ENCODE measurements around the gene GCM1.

DNA sequence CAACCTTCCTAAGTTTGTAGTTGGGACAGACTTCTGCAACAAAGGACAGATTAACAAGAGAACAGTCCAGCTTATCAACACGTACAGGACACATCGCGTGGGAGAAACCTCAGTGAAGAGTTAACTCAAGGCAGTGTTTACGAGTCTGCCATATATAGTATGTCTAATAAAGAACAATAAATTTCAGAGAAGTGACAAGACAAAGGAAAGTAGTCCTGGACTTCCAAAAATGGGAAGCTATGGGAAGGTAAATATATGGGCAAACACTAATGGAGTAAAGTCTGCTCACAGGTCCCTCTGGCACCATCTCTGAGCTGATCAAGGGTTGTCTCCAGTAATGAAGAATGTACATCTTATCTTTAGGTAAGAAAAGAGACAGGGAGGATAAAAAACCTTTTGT lies 34.9 kb downstream of the GCM1 start:
- TF ChIP-seq TAF1 (IDR thresholded peaks at IDR 0.05; ENCODE audit: low read depth, low read length) (no peak), SPI1 (IDR thresholded peaks at IDR 0.05; ENCODE audit: low read depth, low read length) (no peak), POLR2AphosphoS5 (IDR thresholded peaks at IDR 0.05; ENCODE audit: low read depth, low read length) (no peak), POLR2A (IDR thresholded peaks at IDR 0.05; ENCODE audit: low read depth, low read length) (no peak), PAX5 (IDR thresholded peaks at IDR 0.05; ENCODE audit: insufficient read depth, low read length, severe bottlenecking) (no peak), POU2F2 (IDR thresholded peaks at IDR 0.05; ENCODE audit: low read depth, low read length) (no peak)
